Neural cell (in vitro differentiated cells): ENCODE results near the gene CELF4. TPM values are rescaled to one million over a fixed set of nuclear protein-coding genes. Genes with fewer than 3 reads are reported as not detected.

Experiments used
- H2AFZ ChIP-seq: fragments of 200-600, 300-800 bp; sonication (generic), shearing (Covaris generic); 2 replicates; pipeline ENCODE4 v1.6.0; 2014; ENCODE audit warnings: low read depth, mild to moderate bottlenecking, antibody characterized with exemption, low read length, moderate library complexity
- H3F3A ChIP-seq: fragments of 200-600 bp; shearing (Covaris generic); 2 replicates; pipeline ENCODE4 v1.6.1; 2016; ENCODE audit warnings: mild to moderate bottlenecking, moderate library complexity, mixed read lengths, antibody characterized with exemption, low read length; ENCODE audit not compliant: insufficient read depth, poor library complexity, severe bottlenecking
- H3K27ac ChIP-seq: fragments of 200-600, 300-800 bp; sonication (generic), shearing (Covaris generic); 2 replicates; pipeline ENCODE4 v1.5.1; 2014; ENCODE audit warnings: mild to moderate bottlenecking, low read length, moderate library complexity
- H3K27me3 ChIP-seq: fragments of 300-800, 200-600 bp; sonication (generic), shearing (Covaris generic); 2 replicates; pipeline ENCODE4 v1.6.0; 2014; ENCODE audit warnings: mild to moderate bottlenecking, low read depth, low read length, moderate library complexity; ENCODE audit not compliant: insufficient read depth
- H3K36me3 ChIP-seq: fragments of 300-800, 200-600 bp; sonication (generic), shearing (Covaris generic); 2 replicates; pipeline ENCODE4 v1.5.1; 2014; ENCODE audit warnings: mild to moderate bottlenecking, antibody characterized with exemption, low read length, moderate library complexity; ENCODE audit not compliant: insufficient read depth
- H3K4me2 ChIP-seq: fragments of 300-800, 200-600 bp; sonication (generic), shearing (Covaris generic); 2 replicates; pipeline ENCODE4 v1.6.0; 2014; ENCODE audit warnings: mild to moderate bottlenecking, low read length
- H3K4me3 ChIP-seq: fragments of 300-800, 200-600 bp; sonication (generic), shearing (Covaris generic); 2 replicates; pipeline ENCODE4 v1.5.1; 2014; ENCODE audit warnings: mild to moderate bottlenecking, low read length, moderate library complexity
- H3K79me2 ChIP-seq: fragments of 200-600 bp; shearing (Covaris generic); replicated peaks from 2 replicates; pipeline ENCODE4 v1.6.0; 2014; ENCODE audit warnings: mild to moderate bottlenecking, low read length, moderate library complexity; ENCODE audit not compliant: insufficient read depth
- H3K9ac ChIP-seq: fragments of 300-800, 200-600 bp; sonication (generic), shearing (Covaris generic); 2 replicates; pipeline ENCODE4 v1.6.1; 2016; ENCODE audit warnings: mild to moderate bottlenecking, low read length, mixed read lengths
- H3K9me2 ChIP-seq: fragments of 200-600 bp; shearing (Covaris generic); 2 replicates; pipeline ENCODE4 v1.6.1; 2016; ENCODE audit warnings: mild to moderate bottlenecking, low read length, mixed read lengths; ENCODE audit not compliant: insufficient read depth
- H3K9me3 ChIP-seq: fragments of 200-600, 300-800 bp; sonication (generic), shearing (Covaris generic); 2 replicates; pipeline ENCODE4 v1.6.1; 2016; ENCODE audit warnings: mild to moderate bottlenecking, mixed run types, low read length, moderate library complexity, mixed read lengths
- H4K20me1 ChIP-seq: fragments of 200-600 bp; shearing (Covaris generic); 2 replicates; pipeline ENCODE4 v1.6.1; 2016; ENCODE audit warnings: mild to moderate bottlenecking, mixed run types; ENCODE audit not compliant: insufficient read depth
- EP300 ChIP-seq: fragments of 450-650 bp; conservative IDR thresholded peaks from 2 replicates; pipeline ENCODE4 v1.6.1; 2014; ENCODE audit warnings: antibody characterized with exemption, mild to moderate bottlenecking, moderate library complexity; ENCODE audit not compliant: poor library complexity, severe bottlenecking
- EZH2 ChIP-seq: fragments of 200-600, 300-800 bp; shearing (Covaris generic), sonication (generic); IDR thresholded peaks from 2 replicates; pipeline ENCODE4 v1.6.1; 2014; ENCODE audit warnings: antibody characterized with exemption, low read length, borderline replicate concordance, mild to moderate bottlenecking; ENCODE audit not compliant: insufficient read depth, poor library complexity, severe bottlenecking
- MXI1 ChIP-seq: fragments of 450-650 bp; conservative IDR thresholded peaks from 2 replicates; pipeline ENCODE4 v1.6.1; 2014; ENCODE audit warnings: antibody characterized with exemption, mild to moderate bottlenecking; ENCODE audit not compliant: poor library complexity, severe bottlenecking
- POLR2AphosphoS5 ChIP-seq: IDR thresholded peaks from 2 replicates; pipeline ENCODE4 v1.6.1; 2012
- RAD21 ChIP-seq: fragments of 450-650 bp; conservative IDR thresholded peaks from 2 replicates; pipeline ENCODE4 v1.6.1; 2014; ENCODE audit warnings: antibody characterized with exemption, mild to moderate bottlenecking, moderate library complexity
- SMC3 ChIP-seq: fragments of 450-650 bp; conservative IDR thresholded peaks from 2 replicates; pipeline ENCODE4 v1.6.1; 2014; ENCODE audit warnings: antibody characterized with exemption, mild to moderate bottlenecking, moderate library complexity; ENCODE audit not compliant: poor library complexity
- TAF1 ChIP-seq: IDR thresholded peaks from 2 replicates; pipeline ENCODE4 v1.6.1; 2012; ENCODE audit warnings: low read depth
- polyA plus RNA-seq: library from polyadenylated mRNA; depleted of rRNA; stranded (reverse); fragments of >200 nt; gene quantifications from 2 replicates; pipeline ENCODE4 v1.2.3, GENCODE V29; 2014
- TF ChIP-seq, protein P1 (sequence below): IDR thresholded peaks from 2 replicates; pipeline ENCODE4 v1.6.1; 2012; ENCODE audit warnings: borderline replicate concordance
- TF ChIP-seq, protein P2 (sequence below): fragments of 450-650 bp; IDR thresholded peaks from 2 replicates; pipeline ENCODE4 v1.5.1; 2014; ENCODE audit warnings: antibody characterized with exemption, mild to moderate bottlenecking, moderate library complexity; ENCODE audit not compliant: poor library complexity, severe bottlenecking

CELF4 gene
- polyA plus RNA-seq, 1 donor from 2014 or later = 191 TPM

DNA sequence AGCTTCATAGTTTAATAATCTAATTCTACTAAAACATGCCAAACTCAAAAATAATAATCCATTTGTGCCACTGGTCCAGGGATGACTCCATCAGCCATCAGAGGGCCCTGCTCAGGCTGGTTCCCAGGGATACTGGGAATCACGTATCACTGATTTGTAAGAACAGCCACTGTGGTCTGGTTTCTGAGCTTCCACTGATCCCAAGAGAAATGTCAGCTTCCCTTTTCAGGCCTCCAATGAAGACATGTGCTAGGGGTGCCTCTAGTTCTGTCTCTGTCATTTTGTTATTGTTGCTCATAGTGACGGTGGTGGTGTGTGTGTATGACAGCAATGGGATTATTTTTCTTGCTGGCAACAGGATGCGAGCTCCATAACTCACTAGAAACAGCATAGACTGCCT, 83.2 kb downstream of the CELF4 start:
- Histone ChIP-seq H3K4me2 (no peak overlapping the region), H3K79me2 (peaks cover 4% of the 10 kb centered on the region), H3K27me3 (peaks cover 10% of the 10 kb centered on the region), H4K20me1 (peaks cover 17% of the 10 kb centered on the region), H3K9me3 (no peaks in the 10 kb centered on the region), H3K9ac (no peak overlapping the region), H3F3A (no peaks in the 10 kb centered on the region), H3K36me3 (no peaks in the 10 kb centered on the region), H3K9me2 (no peaks in the 10 kb centered on the region), H3K27ac (no peak overlapping the region), H2AFZ (no peak overlapping the region), H3K4me3 (no peak overlapping the region)
- no peak for TF ChIP-seq TAF1
- no peak for TF ChIP-seq EZH2
- TF ChIP-seq, protein P1, sequence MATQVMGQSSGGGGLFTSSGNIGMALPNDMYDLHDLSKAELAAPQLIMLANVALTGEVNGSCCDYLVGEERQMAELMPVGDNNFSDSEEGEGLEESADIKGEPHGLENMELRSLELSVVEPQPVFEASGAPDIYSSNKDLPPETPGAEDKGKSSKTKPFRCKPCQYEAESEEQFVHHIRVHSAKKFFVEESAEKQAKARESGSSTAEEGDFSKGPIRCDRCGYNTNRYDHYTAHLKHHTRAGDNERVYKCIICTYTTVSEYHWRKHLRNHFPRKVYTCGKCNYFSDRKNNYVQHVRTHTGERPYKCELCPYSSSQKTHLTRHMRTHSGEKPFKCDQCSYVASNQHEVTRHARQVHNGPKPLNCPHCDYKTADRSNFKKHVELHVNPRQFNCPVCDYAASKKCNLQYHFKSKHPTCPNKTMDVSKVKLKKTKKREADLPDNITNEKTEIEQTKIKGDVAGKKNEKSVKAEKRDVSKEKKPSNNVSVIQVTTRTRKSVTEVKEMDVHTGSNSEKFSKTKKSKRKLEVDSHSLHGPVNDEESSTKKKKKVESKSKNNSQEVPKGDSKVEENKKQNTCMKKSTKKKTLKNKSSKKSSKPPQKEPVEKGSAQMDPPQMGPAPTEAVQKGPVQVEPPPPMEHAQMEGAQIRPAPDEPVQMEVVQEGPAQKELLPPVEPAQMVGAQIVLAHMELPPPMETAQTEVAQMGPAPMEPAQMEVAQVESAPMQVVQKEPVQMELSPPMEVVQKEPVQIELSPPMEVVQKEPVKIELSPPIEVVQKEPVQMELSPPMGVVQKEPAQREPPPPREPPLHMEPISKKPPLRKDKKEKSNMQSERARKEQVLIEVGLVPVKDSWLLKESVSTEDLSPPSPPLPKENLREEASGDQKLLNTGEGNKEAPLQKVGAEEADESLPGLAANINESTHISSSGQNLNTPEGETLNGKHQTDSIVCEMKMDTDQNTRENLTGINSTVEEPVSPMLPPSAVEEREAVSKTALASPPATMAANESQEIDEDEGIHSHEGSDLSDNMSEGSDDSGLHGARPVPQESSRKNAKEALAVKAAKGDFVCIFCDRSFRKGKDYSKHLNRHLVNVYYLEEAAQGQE = no peak
- TF ChIP-seq RAD21 = no peak
- TF ChIP-seq POLR2AphosphoS5 = no peak
- TF ChIP-seq MXI1 = no peak
- TF ChIP-seq EP300 = no peak
- no peak for TF ChIP-seq SMC3
- TF ChIP-seq, protein P2, sequence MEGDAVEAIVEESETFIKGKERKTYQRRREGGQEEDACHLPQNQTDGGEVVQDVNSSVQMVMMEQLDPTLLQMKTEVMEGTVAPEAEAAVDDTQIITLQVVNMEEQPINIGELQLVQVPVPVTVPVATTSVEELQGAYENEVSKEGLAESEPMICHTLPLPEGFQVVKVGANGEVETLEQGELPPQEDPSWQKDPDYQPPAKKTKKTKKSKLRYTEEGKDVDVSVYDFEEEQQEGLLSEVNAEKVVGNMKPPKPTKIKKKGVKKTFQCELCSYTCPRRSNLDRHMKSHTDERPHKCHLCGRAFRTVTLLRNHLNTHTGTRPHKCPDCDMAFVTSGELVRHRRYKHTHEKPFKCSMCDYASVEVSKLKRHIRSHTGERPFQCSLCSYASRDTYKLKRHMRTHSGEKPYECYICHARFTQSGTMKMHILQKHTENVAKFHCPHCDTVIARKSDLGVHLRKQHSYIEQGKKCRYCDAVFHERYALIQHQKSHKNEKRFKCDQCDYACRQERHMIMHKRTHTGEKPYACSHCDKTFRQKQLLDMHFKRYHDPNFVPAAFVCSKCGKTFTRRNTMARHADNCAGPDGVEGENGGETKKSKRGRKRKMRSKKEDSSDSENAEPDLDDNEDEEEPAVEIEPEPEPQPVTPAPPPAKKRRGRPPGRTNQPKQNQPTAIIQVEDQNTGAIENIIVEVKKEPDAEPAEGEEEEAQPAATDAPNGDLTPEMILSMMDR = no peak

DNA sequence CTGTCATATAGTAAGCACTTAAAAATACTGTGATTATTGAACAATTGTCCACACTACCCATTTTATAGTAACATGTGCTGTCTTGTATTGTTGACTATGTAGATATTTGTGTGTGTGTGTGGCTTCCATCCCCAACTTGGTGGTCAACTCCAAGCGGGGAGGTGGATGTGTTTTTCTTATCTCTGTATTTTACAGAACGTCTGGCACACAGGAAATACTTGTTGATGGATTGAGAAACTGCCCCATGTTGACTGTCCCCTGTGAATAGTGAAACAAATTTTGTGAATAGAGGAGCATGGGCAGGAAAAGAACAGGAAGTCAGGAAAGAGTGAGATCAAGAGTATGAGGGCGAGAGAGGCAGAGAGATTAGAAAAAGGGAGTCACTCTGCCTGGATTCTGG, 83.6 kb downstream of the CELF4 start:
- Histone ChIP-seq H3K36me3 (no peaks in the 10 kb centered on the region), H3K9me2 (no peaks in the 10 kb centered on the region), H3K9me3 (no peaks in the 10 kb centered on the region), H3K9ac (no peak overlapping the region), H2AFZ (no peak overlapping the region), H3K27me3 (peaks cover 9% of the 10 kb centered on the region), H3F3A (no peaks in the 10 kb centered on the region), H4K20me1 (peaks cover 17% of the 10 kb centered on the region), H3K4me2 (no peak overlapping the region), H3K4me3 (no peak overlapping the region), H3K27ac (no peak overlapping the region), H3K79me2 (peaks cover 4% of the 10 kb centered on the region)
- TF ChIP-seq EP300 (no peak), SMC3 (no peak), EZH2 (no peak), MXI1 (no peak), POLR2AphosphoS5 (no peak), TAF1 (no peak), RAD21 (no peak)
- TF ChIP-seq, protein P2 = no peak
- TF ChIP-seq, protein P1 = no peak
